Neural cell (in vitro differentiated cells): ENCODE results near the gene ADSL.
"Not testable (repeated sequence)": the region's sequence is repeated elsewhere in the genome, so short reads cannot be mapped to it uniquely, and the experiment has no call there.

ENCODE experiments used
- CTCF ChIP-seq: fragments of 450-650 bp; IDR thresholded peaks from 2 replicates; pipeline ENCODE4 v1.5.1; 2014; ENCODE audit warnings: antibody characterized with exemption, mild to moderate bottlenecking, moderate library complexity; ENCODE audit not compliant: poor library complexity, severe bottlenecking
- EZH2 ChIP-seq: fragments of 200-600, 300-800 bp; shearing (Covaris generic), sonication (generic); IDR thresholded peaks from 2 replicates; pipeline ENCODE4 v1.6.1; 2014; ENCODE audit warnings: antibody characterized with exemption, low read length, borderline replicate concordance, mild to moderate bottlenecking; ENCODE audit not compliant: insufficient read depth, poor library complexity, severe bottlenecking
- POLR2AphosphoS5 ChIP-seq: IDR thresholded peaks from 2 replicates; pipeline ENCODE4 v1.6.1; 2012
- TAF1 ChIP-seq: IDR thresholded peaks from 2 replicates; pipeline ENCODE4 v1.6.1; 2012; ENCODE audit warnings: low read depth

DNA sequence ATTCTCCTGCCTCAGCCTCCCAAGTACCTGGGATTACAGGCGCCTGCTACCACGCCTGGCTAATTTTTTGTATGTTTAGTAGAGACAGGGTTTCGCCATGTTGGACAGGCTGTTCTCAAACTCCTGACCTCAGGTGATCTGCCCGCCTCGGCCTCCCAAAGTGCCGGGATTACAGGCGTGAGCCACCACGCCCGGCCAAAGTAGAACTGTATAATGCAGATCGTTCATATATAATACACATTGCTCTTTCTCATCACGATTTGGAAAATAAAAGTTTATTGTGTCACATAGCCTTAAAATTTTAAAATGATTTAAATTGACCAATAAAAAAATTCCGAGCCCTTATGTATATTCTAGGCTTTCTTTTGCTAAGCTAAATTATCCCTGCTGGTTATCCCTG, 34.7 kb upstream of the ADSL start:
- TF ChIP-seq CTCF, TAF1, EZH2, POLR2AphosphoS5: not testable (repeated sequence)
